GM18858 (cell line): ENCODE results near the gene TAF15.

ENCODE experiments used
- ATAC-seq: cut with Tn5 transposase; IDR thresholded peaks from one replicate; pipeline ENCODE4 v1.9.1; 2021; ENCODE audit not compliant: unreplicated experiment

Gene TAF15

GRCh38 chr17:35786941-35787432 is 22.3 kb upstream of the TAF15 start:
- ATAC-seq = no peak

- ATAC-seq = no peak
These were observed 20.6 kb upstream of the TAF15 start for GRCh38 chr17:35788477-35789368.

GRCh38 chr17:35790841-35791240 is 18.4 kb upstream of the TAF15 start:
- no peak for ATAC-seq

- ATAC-seq = no peak
These were observed 17.5 kb upstream of the TAF15 start for GRCh38 chr17:35791681-35792350.

GRCh38 chr17:35793257-35793656 is 16.0 kb upstream of the TAF15 start:
- ATAC-seq = no peak

GRCh38 chr17:35795007-35795870 is 14.0 kb upstream of the TAF15 start, which contains the start of gene MMP28:
MMP28 (minus strand) TSS chr17:35795641; CDS start chr17:35795377, 264 bp downstream.
- ATAC-seq = no peak

GRCh38 chr17:35795871-35796265 is 13.4 kb upstream of the TAF15 start:
- ATAC-seq = no peak

- no peak for ATAC-seq
These were observed 12.3 kb upstream of the TAF15 start for GRCh38 chr17:35796942-35797341.

GRCh38 chr17:35797370-35797769 is 11.9 kb upstream of the TAF15 start:
- ATAC-seq = no peak

GRCh38 chr17:35797918-35798317 is 11.4 kb upstream of the TAF15 start:
- ATAC-seq = no peak

GRCh38 chr17:35799942-35800341 is 9.3 kb upstream of the TAF15 start:
- no peak for ATAC-seq

- ATAC-seq = no peak
These were observed 7.6 kb upstream of the TAF15 start for GRCh38 chr17:35801583-35802224.

- no peak for ATAC-seq
These were observed 4.6 kb upstream of the TAF15 start for GRCh38 chr17:35804658-35805192.

- no peak for ATAC-seq
These were observed 1.7 kb upstream of the TAF15 start for GRCh38 chr17:35807371-35808144.

- no peak for ATAC-seq
These were observed 883 bp upstream of the TAF15 start for GRCh38 chr17:35808240-35808961.

- ATAC-seq = no peak
These were observed 674 bp downstream of the TAF15 start for GRCh38 chr17:35809855-35810461.

- no peak for ATAC-seq
These were observed 2.5 kb downstream of the TAF15 start for GRCh38 chr17:35811759-35812158.

GRCh38 chr17:35812456-35812855 is 3.2 kb downstream of the TAF15 start:
- ATAC-seq = no peak
